IMR-90 (cell line): ENCODE data around the gene TMOD2. TPM values are rescaled to one million over a fixed set of nuclear protein-coding genes. Genes with fewer than 3 reads are reported as not detected.

Experiments
- ATAC-seq: fragments of 200-7000 bp; cut with Tn5 transposase; 2 replicates; pipeline ENCODE4 v1.9.1; 2020; ENCODE audit warnings: low read depth, mild to moderate bottlenecking, moderate library complexity
- BruUV-seq: library from RNA; stranded (reverse); fragments of 400-500 nt; replicated peaks from 2 replicates; lab custom pipeline; 2021; lab: Mats Ljungman, UMichigan
- CTCF ChIA-PET: fragments of 300-600 bp; formaldehyde crosslinking; extraction: SDS; loops from one replicate; lab custom pipeline; 2021; ENCODE audit warnings: antibody characterized with exemption; lab: Yijun Ruan, JAX
- POLR2A ChIA-PET: fragments of 300-600 bp; sonication (Branson Sonifier 250); formaldehyde crosslinking; loops from one replicate; lab custom pipeline; 2022; ENCODE audit warnings: antibody characterized with exemption; ENCODE audit not compliant: unreplicated experiment; lab: Charles Lee
- DNase-seq: peaks from one replicate; pipeline ENCODE4 v3.0.0; 2013
- H2AFZ ChIP-seq: replicated peaks from 2 replicates; pipeline ENCODE3; 2013; ENCODE audit warnings: low read length, mild to moderate bottlenecking; ENCODE audit not compliant: poor library complexity
- H2AK5ac ChIP-seq: 2 replicates; pipeline ENCODE4 v1.6.1; 2013; ENCODE audit warnings: low read depth, low read length, inconsistent platforms
- H2AK9ac ChIP-seq: replicated peaks from 2 replicates; pipeline ENCODE3; 2013; ENCODE audit warnings: mild to moderate bottlenecking, low read depth, low read length, moderate library complexity; ENCODE audit not compliant: poor library complexity
- H2BK120ac ChIP-seq: 2 replicates; pipeline ENCODE4 v1.6.1; 2013; ENCODE audit warnings: low read depth, low read length, inconsistent platforms
- H2BK15ac ChIP-seq: 3 replicates; pipeline ENCODE4 v1.6.1; 2013; ENCODE audit warnings: low read depth, low read length, inconsistent platforms
- H2BK20ac ChIP-seq: 2 replicates; pipeline ENCODE4 v1.6.1; 2013; ENCODE audit warnings: low read depth, mild to moderate bottlenecking, inconsistent platforms, low read length, moderate library complexity
- H2BK5ac ChIP-seq: 2 replicates; pipeline ENCODE4 v1.6.1; 2013; ENCODE audit warnings: mild to moderate bottlenecking, low read depth, low read length, inconsistent platforms; ENCODE audit not compliant: poor library complexity, severe bottlenecking
- H3K14ac ChIP-seq: replicated peaks from 2 replicates; pipeline ENCODE4 v1.6.1; 2013; ENCODE audit warnings: low read depth, low read length, inconsistent platforms
- H3K18ac ChIP-seq: 2 replicates; pipeline ENCODE4 v1.6.1; 2013; ENCODE audit warnings: low read depth, low read length, control low read depth
- H3K23ac ChIP-seq: 2 replicates; pipeline ENCODE4 v1.6.1; 2013; ENCODE audit warnings: low read depth, low read length, inconsistent platforms
- H3K27ac ChIP-seq: 2 replicates; pipeline ENCODE4 v1.5.1; 2013; ENCODE audit warnings: mild to moderate bottlenecking, control low read depth, low read length; ENCODE audit not compliant: insufficient read depth
- H3K27me3 ChIP-seq: 2 replicates; pipeline ENCODE4 v1.6.1; 2013; ENCODE audit warnings: low read length; ENCODE audit not compliant: control insufficient read depth, insufficient read depth
- H3K36me3 ChIP-seq: 2 replicates; pipeline ENCODE4 v1.6.1; 2013; ENCODE audit warnings: low read length, mixed read lengths; ENCODE audit not compliant: control insufficient read depth, insufficient read depth
- H3K4ac ChIP-seq: 2 replicates; pipeline ENCODE4 v1.6.1; 2013; ENCODE audit warnings: low read depth, low read length, inconsistent platforms
- H3K4me1 ChIP-seq: 2 replicates; pipeline ENCODE4 v1.6.1; 2013; ENCODE audit warnings: low read length, mixed read lengths; ENCODE audit not compliant: control insufficient read depth, insufficient read depth
- H3K4me2 ChIP-seq: 2 replicates; pipeline ENCODE4 v1.6.1; 2013; ENCODE audit warnings: low read depth, mild to moderate bottlenecking, control low read depth, low read length, moderate library complexity
- H3K4me3 ChIP-seq: 2 replicates; pipeline ENCODE4 v1.5.1; 2013; ENCODE audit warnings: low read depth, mild to moderate bottlenecking, control low read depth, low read length, moderate library complexity; ENCODE audit not compliant: insufficient read depth
- H3K56ac ChIP-seq: 2 replicates; pipeline ENCODE4 v1.6.1; 2013; ENCODE audit warnings: low read length, inconsistent platforms; ENCODE audit not compliant: insufficient read depth; ENCODE audit errors: extremely low read depth
- H3K79me1 ChIP-seq, 2 experiments: 2 replicates each; pipeline ENCODE4 v1.6.1; 2013; ENCODE audit warnings: low read length in 2 of 2, inconsistent platforms in 1 of 2, low read depth in 1 of 2
- H3K9ac ChIP-seq: 2 replicates; pipeline ENCODE4 v1.6.1; 2013; ENCODE audit warnings: low read depth, low read length, control low read depth
- H3K9me1 ChIP-seq: 2 replicates; pipeline ENCODE4 v1.6.1; 2013; ENCODE audit warnings: low read length, inconsistent platforms; ENCODE audit not compliant: insufficient read depth
- H3K9me3 ChIP-seq: 2 replicates; pipeline ENCODE4 v1.6.1; 2013; ENCODE audit warnings: low read length; ENCODE audit not compliant: control insufficient read depth, insufficient read depth
- H4K20me1 ChIP-seq: 2 replicates; pipeline ENCODE4 v1.6.1; 2013; ENCODE audit warnings: low read length, inconsistent platforms; ENCODE audit not compliant: insufficient read depth
- H4K5ac ChIP-seq: 2 replicates; pipeline ENCODE4 v1.6.1; 2013; ENCODE audit warnings: mild to moderate bottlenecking, low read depth, low read length, control low read depth
- H4K8ac ChIP-seq, 2 experiments: 2 replicates each; pipeline ENCODE4 v1.6.1; 2013; ENCODE audit warnings: low read depth in 2 of 2, low read length in 2 of 2, control low read depth in 1 of 2, inconsistent platforms in 1 of 2
- H4K91ac ChIP-seq: 2 replicates; pipeline ENCODE4 v1.6.1; 2013; ENCODE audit warnings: low read depth, low read length, inconsistent platforms; ENCODE audit not compliant: insufficient read depth
- BHLHE40 ChIP-seq: fragments of 150-350 bp; IDR thresholded peaks from 2 replicates; pipeline ENCODE4 v1.6.1; 2016; ENCODE audit warnings: mild to moderate bottlenecking, low read depth, low read length
- CHD1 ChIP-seq: IDR thresholded peaks from 2 replicates; pipeline ENCODE4 v1.6.1; 2012; ENCODE audit warnings: low read depth, low read length, improper control_type of control experiment
- FOS ChIP-seq: fragments of 150-350 bp; IDR thresholded peaks from 2 replicates; pipeline ENCODE4 v1.6.1; 2016; ENCODE audit warnings: low read depth, low read length
- MAZ ChIP-seq: IDR thresholded peaks from 2 replicates; pipeline ENCODE4 v1.6.1; 2012; ENCODE audit warnings: low read depth, mild to moderate bottlenecking, low read length, improper control_type of control experiment, moderate library complexity, borderline replicate concordance
- RAD21 ChIP-seq: IDR thresholded peaks from 2 replicates; pipeline ENCODE4 v1.6.1; 2012; ENCODE audit warnings: low read length, improper control_type of control experiment
- SMC3 ChIP-seq: fragments of 150-350 bp; IDR thresholded peaks from 2 replicates; pipeline ENCODE4 v1.6.1; 2016; ENCODE audit warnings: low read depth, mild to moderate bottlenecking, antibody characterized with exemption, low read length, moderate library complexity
- WGBS, 2 experiments: methylation state at CpG; one replicate each; pipeline versions ENCODE4 v1.1.5 to v1.1.7; 2013; ENCODE audit warnings: missing lambda C conversion rate in 2 of 2; ENCODE audit not compliant: insufficient read length in 1 of 2; ENCODE audit errors: extremely low coverage in 2 of 2; 5-methylcytosine and 5-hydroxymethylcytosine counted together
- dilution Hi-C: fragments of 300-500 bp; cut with HindIII; formaldehyde crosslinking; loops from one replicate; pipeline ENCODE4 v1.14.3; 2018; ENCODE audit warnings: low sequenced_read_pairs; ENCODE audit not compliant: unreplicated experiment
- in situ Hi-C: fragments of 300-500 bp; cut with MboI; formaldehyde crosslinking; loops from 3 replicates; pipeline ENCODE4 v1.14.3; 2019; ENCODE audit warnings: low sequenced_read_pairs, inconsistent platforms, mixed read lengths
- intact Hi-C: fragments of 100-400 bp; cut with micrococcal nuclease; formaldehyde crosslinking; loops from 2 replicates; pipeline ENCODE4 v1.10.0; 2022
- polyA plus RNA-seq, 3 experiments: library from polyadenylated mRNA; depleted of rRNA; stranded (reverse); fragments of >200 nt; gene quantifications; 2 replicates each; pipeline ENCODE4 v1.2.3, GENCODE V29; 2012; ENCODE audit warnings: low replicate concordance in 1 of 3
- total RNA-seq: library from RNA; depleted of rRNA; stranded (reverse); fragments of >200 nt; gene quantifications from 2 replicates; pipeline ENCODE4 v1.2.3, GENCODE V29; 2012
- TF ChIP-seq, protein P1 (sequence below): fragments of 150-350 bp; IDR thresholded peaks from 2 replicates; pipeline ENCODE4 v1.6.1; 2016; ENCODE audit warnings: low read depth, mild to moderate bottlenecking, low read length, moderate library complexity, borderline replicate concordance

Gene TMOD2
- total and polyA plus RNA-seq, 2 of the 4 experiments (the other 2 are of a cell fraction): 2.8 to 5.4 TPM

DNA sequence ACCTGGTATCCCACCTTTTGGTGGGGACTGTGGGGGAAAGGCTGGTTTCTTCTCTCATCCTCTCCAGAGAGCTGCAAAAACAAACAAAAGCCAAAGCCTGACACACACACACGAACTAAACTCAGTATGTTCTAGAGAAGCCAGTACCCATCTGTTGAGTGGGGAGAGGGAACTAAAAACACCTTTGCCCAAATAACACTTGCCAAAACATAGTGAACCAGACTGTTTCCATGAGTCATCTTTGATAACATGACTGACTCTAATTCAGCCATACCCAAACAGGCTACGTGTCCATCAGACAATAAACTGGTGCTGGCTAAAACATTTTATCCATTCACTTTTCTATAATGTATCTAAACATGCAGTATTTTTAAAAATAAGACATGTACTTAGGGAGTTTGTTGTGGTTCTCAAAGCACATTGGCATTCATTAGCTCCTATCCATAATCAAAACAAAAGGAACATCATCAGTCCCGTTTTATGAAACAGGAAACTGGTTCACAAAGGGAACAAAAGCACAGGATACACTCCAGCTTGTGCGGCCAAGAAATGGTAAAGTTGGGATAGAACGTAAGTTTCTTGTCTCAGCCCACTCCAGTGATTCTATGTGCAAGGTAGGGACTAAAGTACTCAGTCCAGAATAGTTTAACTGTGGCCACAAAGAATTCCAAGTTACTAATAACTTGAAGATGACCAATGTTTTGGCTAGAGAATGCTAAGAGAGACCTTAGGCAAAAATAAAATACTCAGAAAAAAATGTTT is 30.0 kb upstream of the TMOD2 start:
- Histone ChIP-seq H4K8ac (no peak overlapping the region), H3K9me3 (no peaks in the 10 kb centered on the region), H4K5ac (no peak overlapping the region), H3K27ac (no peak overlapping the region), H2AK5ac (no peak overlapping the region), H3K4me1 (peaks cover 1% of the 10 kb centered on the region), H2BK15ac (no peak overlapping the region), H2BK20ac (no peak overlapping the region), H3K4me2 (peak overlapping the region; percentile 43; the same call in 1 of the 2 replicates), H3K56ac (no peak overlapping the region), H2AFZ (no peak overlapping the region), H3K4me3 (no peak overlapping the region), H4K91ac (no peak overlapping the region), H3K18ac (no peak overlapping the region), H2AK9ac (no peak overlapping the region), H3K36me3 (no peaks in the 10 kb centered on the region), H3K23ac (no peak overlapping the region), H3K9ac (no peak overlapping the region), H3K79me1 (peaks cover 0 to 7% of the 10 kb centered on the region in 2 experiments; a peak in 1 of 4 replicates), H2BK5ac (no peak overlapping the region), H2BK120ac (no peak overlapping the region), H4K20me1 (peaks cover under 1% of the 10 kb centered on the region; the same call in 1 of the 2 replicates), H3K9me1 (peaks cover under 1% of the 10 kb centered on the region), H3K4ac (no peak overlapping the region), H3K27me3 (no peaks in the 10 kb centered on the region), H3K14ac (no peak overlapping the region)
- TF ChIP-seq, protein P1, sequence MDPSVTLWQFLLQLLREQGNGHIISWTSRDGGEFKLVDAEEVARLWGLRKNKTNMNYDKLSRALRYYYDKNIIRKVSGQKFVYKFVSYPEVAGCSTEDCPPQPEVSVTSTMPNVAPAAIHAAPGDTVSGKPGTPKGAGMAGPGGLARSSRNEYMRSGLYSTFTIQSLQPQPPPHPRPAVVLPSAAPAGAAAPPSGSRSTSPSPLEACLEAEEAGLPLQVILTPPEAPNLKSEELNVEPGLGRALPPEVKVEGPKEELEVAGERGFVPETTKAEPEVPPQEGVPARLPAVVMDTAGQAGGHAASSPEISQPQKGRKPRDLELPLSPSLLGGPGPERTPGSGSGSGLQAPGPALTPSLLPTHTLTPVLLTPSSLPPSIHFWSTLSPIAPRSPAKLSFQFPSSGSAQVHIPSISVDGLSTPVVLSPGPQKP: no peak
- no peak for TF ChIP-seq RAD21
- TF ChIP-seq BHLHE40: no peak
- no peak for TF ChIP-seq FOS
- no peak for TF ChIP-seq CHD1
- TF ChIP-seq MAZ: no peak
- no peak for TF ChIP-seq SMC3
- POLR2A ChIA-PET: no interaction called here
- dilution Hi-C loops (no loop called here), in situ Hi-C loops (no loop called here), intact Hi-C loops (no loop called here)
- WGBS, 2 experiments: no CpG with 5 or more reads among the region's 5 CpGs
- DNase-seq (peak; percentile 16), ATAC-seq (no peak)
- CTCF ChIA-PET: interaction anchor here (0.5 kb wide), 1 partner anchor 16 kb away, joined by 3 read pairs; the partner anchor contains the start of gene LYSMD2
- no TSS peak for BruUV-seq
